ENCODE data around the gene C19orf81. TPM values are rescaled to one million over a fixed set of nuclear protein-coding genes. Genes with fewer than 3 reads are reported as not detected.

C19orf81 gene
- total and polyA plus RNA-seq, 2 of the 8 experiments (the other 6 are each of a cell fraction or from before 2014, with no cell fraction given), result 11.7 to 13.0 TPM

GRCh38 chr19:50624949-50625600, 24.2 kb upstream of the C19orf81 start (continued):
- TF ChIP-seq, protein P1, sequence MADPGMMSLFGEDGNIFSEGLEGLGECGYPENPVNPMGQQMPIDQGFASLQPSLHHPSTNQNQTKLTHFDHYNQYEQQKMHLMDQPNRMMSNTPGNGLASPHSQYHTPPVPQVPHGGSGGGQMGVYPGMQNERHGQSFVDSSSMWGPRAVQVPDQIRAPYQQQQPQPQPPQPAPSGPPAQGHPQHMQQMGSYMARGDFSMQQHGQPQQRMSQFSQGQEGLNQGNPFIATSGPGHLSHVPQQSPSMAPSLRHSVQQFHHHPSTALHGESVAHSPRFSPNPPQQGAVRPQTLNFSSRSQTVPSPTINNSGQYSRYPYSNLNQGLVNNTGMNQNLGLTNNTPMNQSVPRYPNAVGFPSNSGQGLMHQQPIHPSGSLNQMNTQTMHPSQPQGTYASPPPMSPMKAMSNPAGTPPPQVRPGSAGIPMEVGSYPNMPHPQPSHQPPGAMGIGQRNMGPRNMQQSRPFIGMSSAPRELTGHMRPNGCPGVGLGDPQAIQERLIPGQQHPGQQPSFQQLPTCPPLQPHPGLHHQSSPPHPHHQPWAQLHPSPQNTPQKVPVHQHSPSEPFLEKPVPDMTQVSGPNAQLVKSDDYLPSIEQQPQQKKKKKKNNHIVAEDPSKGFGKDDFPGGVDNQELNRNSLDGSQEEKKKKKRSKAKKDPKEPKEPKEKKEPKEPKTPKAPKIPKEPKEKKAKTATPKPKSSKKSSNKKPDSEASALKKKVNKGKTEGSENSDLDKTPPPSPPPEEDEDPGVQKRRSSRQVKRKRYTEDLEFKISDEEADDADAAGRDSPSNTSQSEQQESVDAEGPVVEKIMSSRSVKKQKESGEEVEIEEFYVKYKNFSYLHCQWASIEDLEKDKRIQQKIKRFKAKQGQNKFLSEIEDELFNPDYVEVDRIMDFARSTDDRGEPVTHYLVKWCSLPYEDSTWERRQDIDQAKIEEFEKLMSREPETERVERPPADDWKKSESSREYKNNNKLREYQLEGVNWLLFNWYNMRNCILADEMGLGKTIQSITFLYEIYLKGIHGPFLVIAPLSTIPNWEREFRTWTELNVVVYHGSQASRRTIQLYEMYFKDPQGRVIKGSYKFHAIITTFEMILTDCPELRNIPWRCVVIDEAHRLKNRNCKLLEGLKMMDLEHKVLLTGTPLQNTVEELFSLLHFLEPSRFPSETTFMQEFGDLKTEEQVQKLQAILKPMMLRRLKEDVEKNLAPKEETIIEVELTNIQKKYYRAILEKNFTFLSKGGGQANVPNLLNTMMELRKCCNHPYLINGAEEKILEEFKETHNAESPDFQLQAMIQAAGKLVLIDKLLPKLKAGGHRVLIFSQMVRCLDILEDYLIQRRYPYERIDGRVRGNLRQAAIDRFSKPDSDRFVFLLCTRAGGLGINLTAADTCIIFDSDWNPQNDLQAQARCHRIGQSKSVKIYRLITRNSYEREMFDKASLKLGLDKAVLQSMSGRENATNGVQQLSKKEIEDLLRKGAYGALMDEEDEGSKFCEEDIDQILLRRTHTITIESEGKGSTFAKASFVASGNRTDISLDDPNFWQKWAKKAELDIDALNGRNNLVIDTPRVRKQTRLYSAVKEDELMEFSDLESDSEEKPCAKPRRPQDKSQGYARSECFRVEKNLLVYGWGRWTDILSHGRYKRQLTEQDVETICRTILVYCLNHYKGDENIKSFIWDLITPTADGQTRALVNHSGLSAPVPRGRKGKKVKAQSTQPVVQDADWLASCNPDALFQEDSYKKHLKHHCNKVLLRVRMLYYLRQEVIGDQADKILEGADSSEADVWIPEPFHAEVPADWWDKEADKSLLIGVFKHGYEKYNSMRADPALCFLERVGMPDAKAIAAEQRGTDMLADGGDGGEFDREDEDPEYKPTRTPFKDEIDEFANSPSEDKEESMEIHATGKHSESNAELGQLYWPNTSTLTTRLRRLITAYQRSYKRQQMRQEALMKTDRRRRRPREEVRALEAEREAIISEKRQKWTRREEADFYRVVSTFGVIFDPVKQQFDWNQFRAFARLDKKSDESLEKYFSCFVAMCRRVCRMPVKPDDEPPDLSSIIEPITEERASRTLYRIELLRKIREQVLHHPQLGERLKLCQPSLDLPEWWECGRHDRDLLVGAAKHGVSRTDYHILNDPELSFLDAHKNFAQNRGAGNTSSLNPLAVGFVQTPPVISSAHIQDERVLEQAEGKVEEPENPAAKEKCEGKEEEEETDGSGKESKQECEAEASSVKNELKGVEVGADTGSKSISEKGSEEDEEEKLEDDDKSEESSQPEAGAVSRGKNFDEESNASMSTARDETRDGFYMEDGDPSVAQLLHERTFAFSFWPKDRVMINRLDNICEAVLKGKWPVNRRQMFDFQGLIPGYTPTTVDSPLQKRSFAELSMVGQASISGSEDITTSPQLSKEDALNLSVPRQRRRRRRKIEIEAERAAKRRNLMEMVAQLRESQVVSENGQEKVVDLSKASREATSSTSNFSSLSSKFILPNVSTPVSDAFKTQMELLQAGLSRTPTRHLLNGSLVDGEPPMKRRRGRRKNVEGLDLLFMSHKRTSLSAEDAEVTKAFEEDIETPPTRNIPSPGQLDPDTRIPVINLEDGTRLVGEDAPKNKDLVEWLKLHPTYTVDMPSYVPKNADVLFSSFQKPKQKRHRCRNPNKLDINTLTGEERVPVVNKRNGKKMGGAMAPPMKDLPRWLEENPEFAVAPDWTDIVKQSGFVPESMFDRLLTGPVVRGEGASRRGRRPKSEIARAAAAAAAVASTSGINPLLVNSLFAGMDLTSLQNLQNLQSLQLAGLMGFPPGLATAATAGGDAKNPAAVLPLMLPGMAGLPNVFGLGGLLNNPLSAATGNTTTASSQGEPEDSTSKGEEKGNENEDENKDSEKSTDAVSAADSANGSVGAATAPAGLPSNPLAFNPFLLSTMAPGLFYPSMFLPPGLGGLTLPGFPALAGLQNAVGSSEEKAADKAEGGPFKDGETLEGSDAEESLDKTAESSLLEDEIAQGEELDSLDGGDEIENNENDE (IDR thresholded peaks at IDR 0.05; ENCODE audit: insufficient replicate concordance, low read length), result no peak
- TF ChIP-seq JUN (IDR thresholded peaks at IDR 0.05; ENCODE audit: low read depth, low read length) (no peak), CHD1 (IDR thresholded peaks at IDR 0.05; ENCODE audit: low read depth, low read length) (no peak)
